Smooth muscle cell (in vitro differentiated cells): ENCODE results near the gene MT1B. TPM values are rescaled to one million over a fixed set of nuclear protein-coding genes. Genes with fewer than 3 reads are reported as not detected.
"Not testable (repeated sequence)": the region's sequence is repeated elsewhere in the genome, so short reads cannot be mapped to it uniquely, and the experiment has no call there.

Experiments
- DNase-seq: peaks from one replicate; lab custom pipeline; 2025; ENCODE audit not compliant: unreplicated experiment; lab: John Stamatoyannopoulos, UW
- H2AFZ ChIP-seq: fragments of 200-600 bp; sonication (generic); 2 replicates; pipeline ENCODE4 v1.6.0; 2016; ENCODE audit warnings: antibody characterized with exemption, low read depth, mild to moderate bottlenecking
- H3F3A ChIP-seq: fragments of 200-600 bp; sonication (generic); 2 replicates; pipeline ENCODE4 v1.6.0; 2017; ENCODE audit warnings: antibody characterized with exemption, low read depth
- H3K27ac ChIP-seq: fragments of 200-600 bp; sonication (generic); 2 replicates; pipeline ENCODE4 v1.5.1; 2016; ENCODE audit warnings: low read depth, mild to moderate bottlenecking
- H3K27me3 ChIP-seq: fragments of 200-600 bp; sonication (generic); 2 replicates; pipeline ENCODE4 v1.6.1; 2016; ENCODE audit warnings: low read depth, mild to moderate bottlenecking
- H3K36me3 ChIP-seq: fragments of 200-600 bp; sonication (generic); 2 replicates; pipeline ENCODE4 v1.5.1; 2016; ENCODE audit warnings: low read depth
- H3K4me1 ChIP-seq: fragments of 200-600 bp; sonication (generic); 2 replicates; pipeline ENCODE4 v1.5.1; 2016; ENCODE audit warnings: low read depth
- H3K4me2 ChIP-seq: fragments of 200-600 bp; sonication (generic); 2 replicates; pipeline ENCODE4 v1.6.0; 2016; ENCODE audit warnings: mild to moderate bottlenecking
- H3K4me3 ChIP-seq: fragments of 200-600 bp; sonication (generic); 2 replicates; pipeline ENCODE4 v1.5.1; 2016; ENCODE audit warnings: mild to moderate bottlenecking
- H3K79me2 ChIP-seq: fragments of 200-600 bp; sonication (generic); 2 replicates; pipeline ENCODE4 v1.6.0; 2016; ENCODE audit warnings: low read depth, mild to moderate bottlenecking
- H3K9ac ChIP-seq: fragments of 200-600 bp; sonication (generic); 2 replicates; pipeline ENCODE4 v1.6.0; 2016; ENCODE audit warnings: low read depth
- H3K9me3 ChIP-seq: fragments of 200-600 bp; sonication (generic); replicated peaks from 2 replicates; pipeline ENCODE4 v1.5.1; 2016; ENCODE audit warnings: low read depth
- H4K20me1 ChIP-seq: fragments of 200-600 bp; sonication (generic); 2 replicates; pipeline ENCODE4 v1.6.0; 2016; ENCODE audit warnings: low read depth
- WGBS: methylation state at CpG from one replicate; pipeline ENCODE4 v1.1.7; 2016; ENCODE audit warnings: low lambda C conversion rate; 5-methylcytosine and 5-hydroxymethylcytosine counted together
- polyA plus RNA-seq: library from polyadenylated mRNA; unstranded; fragments of >200 nt; fragmentation: Nextera tagmentation; extraction: Ambion mirVana; gene quantifications from 2 replicates; pipeline ENCODE4 v1.2.1, GENCODE V29; 2016
- total RNA-seq: library from RNA; depleted of rRNA; stranded (reverse); fragments of >200 nt; gene quantifications from 2 replicates; pipeline ENCODE4 v1.2.3, GENCODE V29; 2014
- TF ChIP-seq, protein P1 (sequence below): fragments of 200-600 bp; sonication (generic); IDR thresholded peaks from 2 replicates; pipeline ENCODE4 v1.5.1; 2017; ENCODE audit warnings: borderline replicate concordance, mild to moderate bottlenecking, antibody characterized with exemption; ENCODE audit not compliant: insufficient read depth, poor library complexity, severe bottlenecking

The MT1B gene
- total and polyA plus RNA-seq, 2 experiments from 2014 or later, result not detected

GRCh38 chr16:56673921-56674320, 22.2 kb downstream of the MT1B start:
- Histone ChIP-seq H3K9me3 (no peaks in the 10 kb centered on the region), H2AFZ (no peak overlapping the region), H3K27ac (no peak overlapping the region), H3K4me1 (no peaks in the 10 kb centered on the region), H3K4me3 (no peak overlapping the region), H3K36me3 (no peaks in the 10 kb centered on the region), H3K4me2 (no peak overlapping the region), H3F3A (no peaks in the 10 kb centered on the region), H3K79me2 (no peaks in the 10 kb centered on the region), H3K27me3 (peaks cover 93% of the 10 kb centered on the region), H4K20me1 (no peaks in the 10 kb centered on the region), H3K9ac (no peak overlapping the region)
- DNase-seq, result no peak
- TF ChIP-seq, protein P1, sequence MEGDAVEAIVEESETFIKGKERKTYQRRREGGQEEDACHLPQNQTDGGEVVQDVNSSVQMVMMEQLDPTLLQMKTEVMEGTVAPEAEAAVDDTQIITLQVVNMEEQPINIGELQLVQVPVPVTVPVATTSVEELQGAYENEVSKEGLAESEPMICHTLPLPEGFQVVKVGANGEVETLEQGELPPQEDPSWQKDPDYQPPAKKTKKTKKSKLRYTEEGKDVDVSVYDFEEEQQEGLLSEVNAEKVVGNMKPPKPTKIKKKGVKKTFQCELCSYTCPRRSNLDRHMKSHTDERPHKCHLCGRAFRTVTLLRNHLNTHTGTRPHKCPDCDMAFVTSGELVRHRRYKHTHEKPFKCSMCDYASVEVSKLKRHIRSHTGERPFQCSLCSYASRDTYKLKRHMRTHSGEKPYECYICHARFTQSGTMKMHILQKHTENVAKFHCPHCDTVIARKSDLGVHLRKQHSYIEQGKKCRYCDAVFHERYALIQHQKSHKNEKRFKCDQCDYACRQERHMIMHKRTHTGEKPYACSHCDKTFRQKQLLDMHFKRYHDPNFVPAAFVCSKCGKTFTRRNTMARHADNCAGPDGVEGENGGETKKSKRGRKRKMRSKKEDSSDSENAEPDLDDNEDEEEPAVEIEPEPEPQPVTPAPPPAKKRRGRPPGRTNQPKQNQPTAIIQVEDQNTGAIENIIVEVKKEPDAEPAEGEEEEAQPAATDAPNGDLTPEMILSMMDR, result peak; percentile 40
- WGBS, result 34% methylated on average over 12 of the region's 12 CpGs

- H3F3A ChIP-seq, H3K27ac ChIP-seq, H3K9ac ChIP-seq, H3K4me2 ChIP-seq, H3K9me3 ChIP-seq, DNase-seq, H3K36me3 ChIP-seq, H3K79me2 ChIP-seq, H3K4me3 ChIP-seq, H2AFZ ChIP-seq, H3K4me1 ChIP-seq, H4K20me1 ChIP-seq: not testable (repeated sequence)
- WGBS, result 62% methylated on average over 6 of the region's 6 CpGs
- H3K27me3 ChIP-seq, result peaks cover 86% of the 10 kb centered on the region
Measured at GRCh38 chr16:56674570-56674969, 22.9 kb downstream of the MT1B start.

GRCh38 chr16:56675685-56676210, 24.1 kb downstream of the MT1B start:
- Histone ChIP-seq H3K9ac (no peak overlapping the region), H3K27ac (no peak overlapping the region), H3F3A (no peaks in the 10 kb centered on the region), H3K4me1 (no peaks in the 10 kb centered on the region), H3K4me2 (peak overlapping the region; percentile 69), H4K20me1 (no peaks in the 10 kb centered on the region), H3K27me3 (peaks cover 74% of the 10 kb centered on the region), H2AFZ (no peak overlapping the region), H3K79me2 (no peaks in the 10 kb centered on the region), H3K36me3 (no peaks in the 10 kb centered on the region), H3K4me3 (peak overlapping the region; percentile 6), H3K9me3 (no peaks in the 10 kb centered on the region)
- TF ChIP-seq, protein P1, result no peak
- 7% methylated on average over 30 of the region's 32 CpGs for WGBS
- no peak for DNase-seq

DNA sequence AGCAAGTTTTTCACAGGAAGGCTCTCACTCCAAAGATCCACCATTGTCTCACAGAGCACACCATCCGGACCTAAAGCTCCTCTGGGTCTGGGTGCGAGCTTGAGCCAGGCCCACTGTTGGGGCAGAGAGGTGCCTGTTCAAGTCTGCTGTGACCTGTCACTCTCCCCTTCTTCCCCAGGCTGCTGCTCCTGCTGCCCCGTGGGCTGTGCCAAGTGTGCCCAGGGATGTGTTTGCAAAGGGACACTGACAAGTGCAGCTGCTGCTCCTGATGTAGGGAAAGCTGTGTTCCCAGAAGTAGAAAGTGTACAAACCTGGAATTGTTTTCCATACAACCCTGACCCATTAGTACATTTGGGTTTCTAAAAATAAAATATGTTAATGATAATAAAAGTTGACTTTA, 25.8 kb downstream of the MT1B start:
- no peaks in the 10 kb centered on the region for H4K20me1 ChIP-seq
- H3K9ac ChIP-seq, result no peak overlapping the region
- no peaks in the 10 kb centered on the region for H3K36me3 ChIP-seq
- no peaks in the 10 kb centered on the region for H3K79me2 ChIP-seq
- H3K27ac ChIP-seq, result no peak overlapping the region
- no peaks in the 10 kb centered on the region for H3F3A ChIP-seq
- no peak overlapping the region for H3K4me2 ChIP-seq
- no peak overlapping the region for H2AFZ ChIP-seq
- H3K4me3 ChIP-seq, result no peak overlapping the region
- no peaks in the 10 kb centered on the region for H3K4me1 ChIP-seq
- peaks cover 57% of the 10 kb centered on the region for H3K27me3 ChIP-seq
- TF ChIP-seq, protein P1, result no peak
- no peaks in the 10 kb centered on the region for H3K9me3 ChIP-seq
- no peak for DNase-seq
- WGBS, result 86% methylated on average over 3 of the region's 3 CpGs
